DMS114 treated with DMSO at 0.1 percent for 48 hours (cell line): ENCODE data around the gene TMCO1.
A peak's percentile ranks its signal among the peaks of the same experiment; 100 is the strongest.
"Not testable (repeated sequence)": the region's sequence is repeated elsewhere in the genome, so short reads cannot be mapped to it uniquely, and the experiment has no call there.

Experiments
- DNase-seq: peaks from one replicate; lab custom pipeline; 2025; ENCODE audit not compliant: unreplicated experiment; lab: John Stamatoyannopoulos, UW

Gene TMCO1

GRCh38 chr1:165768513-165769394, at the start of gene TMCO1:
Gene TMCO1 (minus strand): TSS chr1:165768868. CDS start chr1:165768751, 117 bp downstream.
- peak; percentile 96 for DNase-seq

- DNase-seq: no peak
Observed at GRCh38 chr1:165816826-165817497, 48.3 kb upstream of the TMCO1 start.

- no peak for DNase-seq
Observed at GRCh38 chr1:165816157-165816556, 47.5 kb upstream of the TMCO1 start.

- no peak for DNase-seq
Observed at GRCh38 chr1:165815725-165816124, 47.1 kb upstream of the TMCO1 start.

GRCh38 chr1:165807613-165808012, 38.9 kb upstream of the TMCO1 start:
- DNase-seq: no peak

- DNase-seq: not testable (repeated sequence)
Observed at GRCh38 chr1:165804513-165804912, 35.8 kb upstream of the TMCO1 start.

GRCh38 chr1:165799387-165799786, 30.7 kb upstream of the TMCO1 start:
- DNase-seq: no peak

- DNase-seq: no peak
Observed at GRCh38 chr1:165795894-165796293, 27.2 kb upstream of the TMCO1 start.

GRCh38 chr1:165793951-165794350, 25.3 kb upstream of the TMCO1 start:
- no peak for DNase-seq

- DNase-seq: no peak
Observed at GRCh38 chr1:165787741-165788140, 19.1 kb upstream of the TMCO1 start.

GRCh38 chr1:165783519-165783918, 14.9 kb upstream of the TMCO1 start:
- DNase-seq: not testable (repeated sequence)

GRCh38 chr1:165778197-165778596, 9.5 kb upstream of the TMCO1 start:
- not testable (repeated sequence) for DNase-seq

GRCh38 chr1:165773324-165773965, 4.8 kb upstream of the TMCO1 start:
- DNase-seq: no peak

GRCh38 chr1:165772739-165773138, 4.1 kb upstream of the TMCO1 start:
- DNase-seq: no peak

- DNase-seq: no peak
Observed at GRCh38 chr1:165764277-165764676, 4.4 kb downstream of the TMCO1 start.

- no peak for DNase-seq
Observed at GRCh38 chr1:165763442-165763841, 5.2 kb downstream of the TMCO1 start.

GRCh38 chr1:165762725-165763124, 5.9 kb downstream of the TMCO1 start:
- no peak for DNase-seq

GRCh38 chr1:165759095-165759494, 9.6 kb downstream of the TMCO1 start:
- no peak for DNase-seq

- no peak for DNase-seq
Observed at GRCh38 chr1:165755393-165756010, 13.2 kb downstream of the TMCO1 start.

GRCh38 chr1:165753934-165754333, 14.7 kb downstream of the TMCO1 start:
- no peak for DNase-seq

- no peak for DNase-seq
Observed at GRCh38 chr1:165748550-165748949, 20.1 kb downstream of the TMCO1 start.
